Peyer's patch (tissue), 4 donors: ENCODE measurements around the gene SUSD1. TPM values are rescaled to one million over a fixed set of nuclear protein-coding genes. Genes with fewer than 3 reads are reported as not detected.

Experiments used
- DNase-seq, 3 donors: peaks; one replicate each; pipeline ENCODE4 v3.0.0-alpha.2; 2017 to 2019
- H3K27ac ChIP-seq, 4 donors: fragments of 200-600 bp; sonication (generic); one replicate each; pipeline ENCODE4 v1.5.1; 2016 to 2019
- H3K27me3 ChIP-seq, 2 donors: fragments of 200-600 bp; sonication (generic); one replicate each; pipeline ENCODE4 v1.5.1; 2019
- H3K36me3 ChIP-seq, 3 donors: fragments of 200-600 bp; sonication (generic); one replicate each; pipeline ENCODE4 v1.5.1; 2016 to 2019
- H3K4me1 ChIP-seq, 4 donors: fragments of 200-600 bp; sonication (generic); one replicate each; pipeline ENCODE4 v1.5.1; 2016 to 2019
- H3K4me3 ChIP-seq, 4 donors: fragments of 200-600 bp; sonication (generic); 1 replicate in 3 of 4; 2 replicates in 1 of 4; pipeline ENCODE4 v1.5.1; 2016 to 2019; ENCODE audit warnings: mild to moderate bottlenecking in 1 of 4
- H3K9me3 ChIP-seq, 4 donors: fragments of 200-600 bp; sonication (generic); one replicate each; pipeline ENCODE4 v1.5.1; 2016 to 2019; ENCODE audit warnings: mild to moderate bottlenecking in 1 of 4
- POLR2A ChIP-seq, 2 donors: fragments of 450-650 bp; IDR thresholded peaks; one replicate each; pipeline ENCODE4 v1.5.1; 2017; ENCODE audit warnings: antibody characterized with exemption in 2 of 2, mild to moderate bottlenecking in 2 of 2, moderate library complexity in 2 of 2
- total RNA-seq, 4 donors: library from RNA; depleted of rRNA; stranded (reverse); fragments of >200 nt; gene quantifications; one replicate each; pipeline ENCODE4 v1.1.0, GENCODE V29; 2016
- TF ChIP-seq, protein P1 (sequence below), 6 experiments: fragments of 450-650 bp in 4 of 6; fragments of 200-600 bp in 2 of 6; sonication (generic) in 1 of 6; IDR thresholded peaks; one replicate each; pipeline ENCODE4 v1.5.1; 2017 to 2019; ENCODE audit warnings: antibody characterized with exemption in 6 of 6, mild to moderate bottlenecking in 3 of 6, moderate library complexity in 1 of 6

SUSD1 gene
- total RNA-seq, 4 donors from 2014 or later = 10.6 to 28.9 (median 21.3) TPM

DNA sequence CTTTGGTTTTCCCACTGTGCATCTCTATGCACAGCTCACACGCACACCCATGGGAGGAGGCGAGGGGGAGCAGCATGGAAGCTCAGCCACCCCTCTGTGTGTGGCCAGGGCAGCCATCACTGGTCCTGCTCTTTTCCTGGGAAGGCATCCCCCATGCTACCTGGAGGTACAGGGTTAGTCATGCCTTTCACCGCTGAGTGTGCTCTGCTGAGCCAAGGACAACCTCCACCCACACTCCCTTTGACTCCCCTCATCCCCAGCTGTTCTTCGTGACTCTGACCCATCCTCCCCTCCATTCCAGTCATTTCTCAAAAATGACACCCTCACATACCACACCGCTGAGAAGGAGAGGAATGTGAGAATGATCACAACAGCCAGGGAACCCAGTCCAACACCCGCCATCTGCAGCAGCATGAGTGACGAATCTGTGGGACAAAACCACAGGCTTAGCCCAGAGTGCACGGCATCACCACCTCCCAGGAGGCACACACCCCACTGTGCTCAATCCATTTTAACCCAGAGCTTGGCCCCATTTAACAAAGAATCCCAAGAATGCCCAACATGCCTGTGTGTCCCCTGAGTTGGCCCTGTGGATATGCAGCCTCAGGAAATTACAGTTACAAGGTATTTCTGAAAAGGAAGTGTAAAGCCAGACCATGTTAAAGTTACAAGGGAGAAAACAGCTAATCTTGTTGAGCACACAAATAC is 133.4 kb downstream of the SUSD1 start:
- TF ChIP-seq POLR2A (IDR thresholded peaks at IDR 0.05) = no peak
- TF ChIP-seq, protein P1, sequence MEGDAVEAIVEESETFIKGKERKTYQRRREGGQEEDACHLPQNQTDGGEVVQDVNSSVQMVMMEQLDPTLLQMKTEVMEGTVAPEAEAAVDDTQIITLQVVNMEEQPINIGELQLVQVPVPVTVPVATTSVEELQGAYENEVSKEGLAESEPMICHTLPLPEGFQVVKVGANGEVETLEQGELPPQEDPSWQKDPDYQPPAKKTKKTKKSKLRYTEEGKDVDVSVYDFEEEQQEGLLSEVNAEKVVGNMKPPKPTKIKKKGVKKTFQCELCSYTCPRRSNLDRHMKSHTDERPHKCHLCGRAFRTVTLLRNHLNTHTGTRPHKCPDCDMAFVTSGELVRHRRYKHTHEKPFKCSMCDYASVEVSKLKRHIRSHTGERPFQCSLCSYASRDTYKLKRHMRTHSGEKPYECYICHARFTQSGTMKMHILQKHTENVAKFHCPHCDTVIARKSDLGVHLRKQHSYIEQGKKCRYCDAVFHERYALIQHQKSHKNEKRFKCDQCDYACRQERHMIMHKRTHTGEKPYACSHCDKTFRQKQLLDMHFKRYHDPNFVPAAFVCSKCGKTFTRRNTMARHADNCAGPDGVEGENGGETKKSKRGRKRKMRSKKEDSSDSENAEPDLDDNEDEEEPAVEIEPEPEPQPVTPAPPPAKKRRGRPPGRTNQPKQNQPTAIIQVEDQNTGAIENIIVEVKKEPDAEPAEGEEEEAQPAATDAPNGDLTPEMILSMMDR (IDR thresholded peaks at IDR 0.05) = no peak
- no peaks in the 10 kb centered on the region for H3K9me3 ChIP-seq
- no peaks in the 10 kb centered on the region for H3K36me3 ChIP-seq
- no peak overlapping the region for H3K27ac ChIP-seq
- DNase-seq = no peak
- no peak overlapping the region for H3K4me3 ChIP-seq
- no peaks in the 10 kb centered on the region for H3K27me3 ChIP-seq
- H3K4me1 ChIP-seq = no peaks in the 10 kb centered on the region

DNA sequence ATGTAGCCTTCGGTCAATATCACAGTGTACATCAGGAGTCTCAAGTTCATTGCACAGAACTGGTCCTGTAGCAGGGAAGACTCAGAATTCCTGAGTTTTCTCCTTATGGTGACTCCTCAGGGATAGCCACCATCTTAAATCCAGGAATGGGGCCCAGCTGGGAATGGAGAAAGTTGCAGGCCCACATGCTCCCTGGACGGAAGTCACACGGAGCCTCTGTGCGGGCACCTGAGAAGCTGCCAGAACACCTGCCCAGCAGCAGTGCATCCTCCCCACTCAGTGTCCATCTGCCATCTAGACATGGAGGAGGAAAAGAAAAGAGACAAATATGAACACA is 133.9 kb downstream of the SUSD1 start:
- H3K4me3 ChIP-seq = no peak overlapping the region
- H3K27ac ChIP-seq = no peak overlapping the region

DNA sequence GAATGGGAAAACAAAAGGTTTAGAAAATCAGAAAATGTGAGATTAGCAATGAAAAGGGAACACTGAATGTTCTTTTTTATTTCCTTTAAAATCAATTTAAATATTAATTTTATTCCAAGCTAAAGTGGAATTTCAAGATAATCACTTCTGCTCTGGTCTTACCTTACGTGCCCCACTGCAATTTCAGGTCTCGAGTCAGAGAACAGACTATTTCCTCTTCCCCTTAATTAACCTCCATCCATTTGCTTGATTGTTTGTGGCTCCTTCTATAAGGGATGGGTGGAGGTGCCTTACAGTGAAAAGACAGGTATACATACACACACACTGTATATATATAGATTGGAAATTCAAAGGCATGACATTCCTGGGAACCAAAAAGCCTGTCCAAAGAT is 137.1 kb downstream of the SUSD1 start:
- DNase-seq = no peak
- Histone ChIP-seq H3K4me3 (no peak overlapping the region), H3K36me3 (no peaks in the 10 kb centered on the region), H3K9me3 (no peaks in the 10 kb centered on the region), H3K27ac (peak overlapping the region in 1 of 4 donors; percentile 22), H3K4me1 (no peaks in the 10 kb centered on the region), H3K27me3 (no peaks in the 10 kb centered on the region)
- TF ChIP-seq, protein P1 (IDR thresholded peaks at IDR 0.05) = no peak
- no peak for TF ChIP-seq POLR2A (IDR thresholded peaks at IDR 0.05)

More for the DNA sequence above, 133.9 kb downstream of the SUSD1 start:
- no peak for DNase-seq
- H3K27me3 ChIP-seq = no peaks in the 10 kb centered on the region
- H3K36me3 ChIP-seq = no peaks in the 10 kb centered on the region
- TF ChIP-seq, protein P1 (IDR thresholded peaks at IDR 0.05) = no peak
- TF ChIP-seq POLR2A (IDR thresholded peaks at IDR 0.05) = no peak
- H3K9me3 ChIP-seq = no peaks in the 10 kb centered on the region
- no peaks in the 10 kb centered on the region for H3K4me1 ChIP-seq

DNA sequence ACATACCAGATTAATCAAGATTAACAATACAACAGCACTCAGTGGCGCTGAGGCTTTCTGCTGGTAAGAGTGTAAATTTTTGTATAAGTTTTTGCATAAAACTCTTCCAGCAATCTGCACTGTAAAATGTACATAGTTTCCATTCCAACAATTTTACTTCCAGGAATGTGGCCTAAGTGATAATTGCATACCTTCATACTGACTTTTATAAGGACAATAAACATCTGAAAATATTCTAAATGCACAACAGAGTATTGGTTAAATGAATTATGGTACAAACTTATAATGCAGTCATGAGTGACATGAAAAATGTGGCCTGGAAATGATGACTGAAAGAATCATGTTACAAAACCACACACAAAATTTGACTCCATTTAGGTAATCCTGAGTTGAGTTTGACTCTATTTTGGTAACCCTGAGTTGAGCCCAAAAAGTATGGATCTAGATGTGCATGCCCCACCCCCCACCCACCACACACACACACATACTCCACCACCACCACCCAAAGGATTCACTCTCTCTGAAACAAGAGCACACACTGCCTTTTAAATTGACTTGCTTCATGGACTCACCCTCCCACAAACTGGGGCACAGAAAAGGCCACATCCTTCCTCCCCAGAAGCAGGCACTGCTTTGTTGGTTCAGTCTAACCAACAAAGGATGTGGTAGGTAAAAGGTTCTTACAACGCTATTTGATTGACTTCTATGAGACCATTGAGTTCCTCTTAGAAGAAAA is 137.6 kb downstream of the SUSD1 start:
- Histone ChIP-seq H3K4me3 (no peak overlapping the region), H3K36me3 (no peaks in the 10 kb centered on the region), H3K4me1 (no peaks in the 10 kb centered on the region), H3K9me3 (no peaks in the 10 kb centered on the region), H3K27me3 (no peaks in the 10 kb centered on the region), H3K27ac (peak overlapping the region in 1 of 4 donors; percentile 33)
- DNase-seq = peak in 2 of 3 donors; percentile 71 to 79
- TF ChIP-seq POLR2A (IDR thresholded peaks at IDR 0.05) = no peak
- TF ChIP-seq, protein P1 (IDR thresholded peaks at IDR 0.05) = no peak

DNA sequence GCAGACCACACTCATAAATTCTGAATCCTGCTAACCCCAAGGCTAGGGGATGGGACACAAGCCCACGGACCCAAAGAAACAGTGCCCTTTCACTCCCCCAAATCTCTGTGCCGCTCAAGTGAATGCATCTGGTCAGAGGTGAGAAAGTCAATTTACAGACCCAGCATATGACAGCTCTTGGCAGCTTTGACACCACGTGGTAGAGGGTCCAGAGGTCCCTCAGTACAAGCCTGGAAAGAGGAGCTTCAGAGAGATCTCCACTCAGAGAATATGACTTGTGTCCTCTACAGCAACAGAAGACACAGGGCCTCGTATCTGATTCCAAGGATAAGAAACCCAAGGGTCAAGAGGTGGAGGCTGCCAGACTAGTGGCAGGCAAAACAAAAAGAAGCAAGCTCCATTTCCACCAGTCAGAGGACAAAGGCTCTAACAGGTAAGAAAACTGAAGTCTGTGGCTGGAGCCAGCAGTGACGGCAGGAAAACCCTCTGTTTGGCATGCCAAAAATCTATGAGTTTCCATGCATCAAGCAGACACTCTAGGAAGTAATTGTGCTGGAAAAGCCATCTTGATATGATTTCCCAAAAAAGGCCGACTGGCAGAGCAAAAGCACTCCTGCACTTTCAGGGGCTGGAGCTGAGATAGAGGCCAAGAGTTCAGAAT is 139.8 kb downstream of the SUSD1 start:
- Histone ChIP-seq H3K9me3 (no peaks in the 10 kb centered on the region), H3K36me3 (no peaks in the 10 kb centered on the region), H3K27ac (peak overlapping the region in 1 of 4 donors; percentile 26), H3K4me3 (no peak overlapping the region), H3K4me1 (peaks cover 0 to 7% (median under 1%) of the 10 kb centered on the region in 4 donors), H3K27me3 (no peaks in the 10 kb centered on the region)
- no peak for DNase-seq
- TF ChIP-seq, protein P1 (IDR thresholded peaks at IDR 0.05) = no peak
- no peak for TF ChIP-seq POLR2A (IDR thresholded peaks at IDR 0.05)
